Measurements from ENCODE around the gene SDHAF3.
"Not testable (repeated sequence)": the region's sequence is repeated elsewhere in the genome, so short reads cannot be mapped to it uniquely, and the experiment has no call there.

Gene SDHAF3

DNA sequence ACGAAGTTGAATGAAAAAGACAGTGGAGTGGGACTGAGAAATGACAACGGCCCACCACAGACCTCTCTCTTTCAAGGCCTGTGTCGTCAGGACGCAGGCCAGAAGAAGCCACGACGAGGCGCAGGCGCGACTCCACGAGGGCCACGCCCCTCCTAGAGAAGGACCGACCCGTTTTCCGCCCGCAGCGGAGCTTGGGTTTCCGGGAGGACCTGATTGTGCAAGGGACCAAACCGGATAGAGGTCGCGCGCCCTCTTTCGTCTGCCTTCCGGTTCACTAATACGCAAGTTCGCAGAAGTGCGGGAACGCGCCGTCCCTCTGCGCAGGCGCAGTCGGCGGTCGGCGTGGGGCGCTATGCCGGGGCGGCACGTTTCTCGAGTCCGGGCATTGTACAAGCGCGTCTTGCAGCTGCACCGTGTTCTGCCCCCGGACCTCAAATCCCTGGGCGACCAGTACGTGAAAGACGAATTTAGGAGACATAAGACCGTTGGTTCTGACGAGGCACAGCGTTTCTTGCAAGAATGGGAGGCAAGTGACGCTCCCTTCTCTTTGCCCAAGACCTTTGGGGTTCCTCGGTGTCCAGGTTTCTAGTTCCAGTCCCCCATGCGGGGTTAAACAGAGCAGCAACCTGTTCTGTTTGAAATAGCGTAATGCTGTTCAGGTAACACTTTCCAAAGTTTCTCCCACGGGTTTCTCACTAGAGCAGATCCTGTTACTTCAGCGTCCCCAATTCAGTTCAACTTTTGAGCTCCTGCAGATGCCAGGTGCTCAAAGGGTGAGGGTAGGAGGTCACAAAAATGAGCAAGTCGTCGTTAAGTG is at the start of gene SDHAF3:
SDHAF3 (plus strand) TSS at position 327 of the 817 bp plus-strand sequence; CDS start at position 353, 26 bp downstream.
- FAIRE-seq: peak; percentile 96

DNA sequence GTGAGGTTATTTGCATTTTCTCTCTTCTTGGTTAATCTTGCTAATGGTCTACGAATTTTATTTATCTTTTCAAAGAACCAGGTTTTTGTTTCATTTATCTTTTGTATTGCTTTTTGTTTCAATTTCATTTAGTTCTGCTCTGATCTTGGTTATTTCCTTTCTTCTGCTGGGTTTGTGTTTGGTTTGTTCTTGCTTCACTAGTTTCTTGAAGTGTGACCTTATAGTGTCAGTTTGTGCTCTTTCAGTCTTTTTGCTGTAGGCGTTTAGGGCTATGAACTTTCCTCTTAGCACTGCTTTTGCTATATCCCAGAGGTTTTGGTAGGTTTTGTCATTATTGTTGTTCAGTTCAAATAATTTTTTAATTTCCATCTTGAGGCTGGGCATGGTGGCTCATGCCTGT is 45.5 kb upstream of the SDHAF3 start:
- FAIRE-seq: not testable (repeated sequence)

DNA sequence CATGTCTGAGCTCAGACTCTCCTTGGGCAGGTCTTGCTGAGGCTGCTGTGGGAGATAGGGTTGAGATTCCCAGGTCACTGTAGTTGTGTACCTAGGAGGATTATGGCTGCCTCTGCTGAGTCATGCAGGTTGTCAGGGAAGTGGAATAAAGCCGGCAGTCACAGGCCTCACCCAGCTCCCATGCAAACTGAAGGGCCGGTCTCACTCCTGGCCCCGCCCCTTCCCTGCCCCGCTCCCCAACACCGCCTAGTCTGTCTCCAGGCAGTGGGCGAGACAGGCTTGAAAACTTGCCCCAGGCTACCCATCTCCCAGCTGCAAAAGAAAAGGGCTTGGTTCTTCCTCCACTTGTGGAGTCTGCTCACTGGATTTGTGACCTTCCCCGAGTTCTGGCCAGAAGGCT is 41.6 kb upstream of the SDHAF3 start:
- no peak for FAIRE-seq

DNA sequence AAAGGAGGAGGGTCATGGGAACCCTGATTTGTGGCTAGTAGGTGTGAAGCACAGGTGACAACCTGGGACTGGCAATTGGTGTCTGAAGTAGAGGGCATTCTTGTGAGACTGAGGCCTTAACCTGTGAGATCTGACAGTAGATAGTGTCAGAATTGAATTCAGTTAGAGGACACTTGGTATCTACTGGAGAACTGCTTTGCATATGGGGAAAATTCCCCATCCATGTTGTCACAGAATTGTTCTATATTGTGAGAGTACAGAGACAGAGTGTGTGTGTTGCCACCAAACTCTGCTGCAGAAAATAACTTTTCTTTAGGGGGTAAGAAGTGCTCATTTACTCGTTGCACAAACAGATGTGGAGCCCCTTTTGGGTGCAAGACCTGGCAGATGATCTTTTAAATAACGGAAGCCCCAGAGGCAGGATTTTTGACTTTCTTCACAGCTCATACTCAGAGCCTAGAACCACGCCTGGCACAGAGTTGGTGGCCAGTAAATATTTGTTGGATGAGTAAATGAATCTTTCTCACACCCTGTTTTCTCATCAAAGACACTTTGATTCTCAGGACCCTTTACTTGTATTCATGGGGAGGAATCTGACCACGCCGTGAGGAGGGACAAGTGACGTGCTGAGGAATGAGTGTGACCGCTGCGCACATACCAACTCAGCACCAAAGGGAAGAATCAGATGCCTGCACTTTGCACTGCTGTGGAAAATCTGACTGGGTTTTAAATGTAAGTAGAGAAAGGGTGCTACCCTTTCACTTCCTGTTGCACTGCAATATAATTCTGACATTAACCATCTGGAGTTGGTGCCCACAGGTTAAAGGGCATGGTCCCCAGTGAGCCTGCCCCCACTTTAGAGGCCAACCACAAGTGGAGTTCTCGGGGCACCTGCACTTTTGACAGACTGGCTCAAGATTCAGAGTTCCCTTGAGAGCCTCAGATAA is 39.2 kb upstream of the SDHAF3 start:
- no peak for FAIRE-seq

DNA sequence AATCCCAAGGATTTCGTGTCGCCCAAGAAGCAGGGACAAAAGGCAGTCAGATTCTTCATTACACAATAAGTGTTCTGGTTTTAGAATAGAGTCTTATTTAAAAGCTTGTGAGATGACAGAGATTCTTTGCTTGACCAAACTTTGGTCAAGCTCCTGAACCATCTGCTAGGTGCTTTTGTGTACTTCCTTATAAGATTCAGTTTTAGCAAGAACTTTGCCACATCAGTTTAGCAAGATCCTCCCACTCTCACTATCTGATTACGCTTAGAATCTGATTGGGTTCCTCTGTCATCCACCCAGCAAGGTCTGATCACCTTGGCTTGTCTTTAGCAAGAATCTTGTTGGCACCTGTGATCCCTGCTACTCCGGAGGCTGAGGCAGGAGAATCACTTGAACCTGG is 38.2 kb upstream of the SDHAF3 start:
- no peak for FAIRE-seq

DNA sequence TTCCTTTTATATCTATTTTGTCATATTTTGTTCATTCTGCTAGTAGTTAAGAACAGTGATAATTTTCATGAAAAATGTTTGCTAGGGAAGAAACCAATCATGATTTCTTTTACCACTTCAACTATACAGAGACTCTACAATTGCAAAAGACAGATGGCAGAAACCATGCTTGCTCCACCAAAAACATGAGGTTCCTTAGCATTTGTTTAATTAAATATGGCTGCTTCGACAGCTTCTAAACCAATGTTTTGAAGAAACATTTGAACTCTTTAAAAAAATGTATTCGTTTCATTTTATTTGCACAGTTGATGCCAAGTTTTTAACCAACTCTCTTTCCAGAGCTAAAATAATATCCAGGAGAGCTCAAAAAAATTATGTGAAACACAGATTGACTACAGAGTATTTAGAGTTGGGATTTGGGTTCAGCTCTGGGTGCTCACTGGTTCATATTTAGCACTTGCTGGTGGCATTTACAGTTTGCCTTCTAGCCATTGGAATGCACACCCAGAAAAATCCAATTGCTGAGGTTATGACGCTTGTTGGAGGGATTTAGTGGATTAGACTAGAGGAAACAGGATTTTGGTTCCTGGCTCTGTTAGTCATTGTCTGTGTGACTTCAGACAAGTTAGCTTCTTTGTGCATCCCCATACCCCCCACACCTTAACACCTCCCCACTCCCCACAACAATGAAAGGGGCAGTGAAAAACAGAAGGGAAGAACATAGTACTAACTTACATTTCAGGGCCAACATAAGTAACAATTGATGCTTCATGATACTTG is 35.8 kb upstream of the SDHAF3 start:
- FAIRE-seq: no peak

DNA sequence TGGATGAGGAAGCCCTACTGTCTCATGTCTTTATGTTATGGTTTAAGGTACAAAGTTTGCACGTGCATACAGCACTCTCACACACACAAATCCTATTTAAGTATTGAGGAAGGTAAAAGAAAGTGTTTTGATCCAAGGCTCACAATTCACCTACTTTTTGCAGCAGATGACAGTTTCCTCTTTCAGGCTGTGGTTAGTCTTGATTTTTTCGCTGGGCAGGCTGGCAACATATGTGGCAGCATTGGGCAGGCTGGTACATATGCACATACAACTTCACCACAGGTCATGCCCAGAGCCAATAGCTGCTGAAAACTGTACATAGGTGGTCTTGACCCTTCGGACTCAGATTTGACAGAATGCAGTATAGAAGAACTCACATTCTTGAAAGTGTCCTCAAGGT is 29.1 kb upstream of the SDHAF3 start:
- FAIRE-seq: no peak

DNA sequence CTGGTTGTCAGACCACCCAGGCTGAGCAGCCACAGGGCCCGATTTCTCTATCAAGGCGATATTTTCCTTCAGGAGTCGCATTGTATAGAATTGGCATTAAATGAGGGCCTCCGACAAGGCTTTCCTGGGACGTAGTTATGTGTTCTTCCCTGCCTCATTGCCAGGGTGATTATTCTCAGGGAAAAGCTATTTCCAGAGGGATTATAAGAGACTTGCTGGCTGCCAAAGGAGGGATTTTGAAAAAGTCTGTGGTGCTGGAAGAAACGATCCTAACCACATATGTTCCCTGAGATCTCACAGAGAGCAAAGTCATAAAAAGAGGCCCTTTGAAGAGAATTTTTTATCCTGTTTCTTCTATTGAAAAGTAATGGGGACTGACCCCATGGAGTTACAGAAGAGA is 27.7 kb upstream of the SDHAF3 start:
- no peak for FAIRE-seq

DNA sequence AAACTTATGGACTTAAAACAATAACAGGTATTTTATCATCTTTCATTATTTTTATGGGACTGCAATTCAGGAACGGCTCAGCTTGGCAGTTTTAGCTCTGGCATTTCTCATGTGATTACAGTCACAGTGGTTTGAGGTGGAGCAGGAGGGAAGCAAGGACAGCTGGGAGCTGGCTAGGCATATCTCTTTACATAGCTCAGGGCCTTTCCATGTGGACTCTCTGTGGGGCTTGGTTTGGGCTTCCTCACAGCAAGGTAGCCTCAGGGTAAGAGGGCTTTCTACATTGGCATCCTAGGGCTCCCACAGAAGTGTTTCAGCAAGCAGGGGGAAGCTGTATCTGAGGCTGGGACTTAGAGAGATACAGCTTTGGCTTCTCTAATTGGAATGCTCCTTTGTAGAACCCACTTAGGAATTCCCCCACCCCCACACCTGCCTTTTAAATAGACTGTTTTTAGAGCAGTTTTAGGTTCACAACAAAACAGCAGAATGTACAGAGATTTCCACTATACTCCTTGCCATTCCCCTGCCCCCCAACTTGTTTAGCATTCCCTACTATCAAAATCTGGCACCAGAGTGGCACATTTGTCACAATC is 26.6 kb upstream of the SDHAF3 start:
- FAIRE-seq: no peak

DNA sequence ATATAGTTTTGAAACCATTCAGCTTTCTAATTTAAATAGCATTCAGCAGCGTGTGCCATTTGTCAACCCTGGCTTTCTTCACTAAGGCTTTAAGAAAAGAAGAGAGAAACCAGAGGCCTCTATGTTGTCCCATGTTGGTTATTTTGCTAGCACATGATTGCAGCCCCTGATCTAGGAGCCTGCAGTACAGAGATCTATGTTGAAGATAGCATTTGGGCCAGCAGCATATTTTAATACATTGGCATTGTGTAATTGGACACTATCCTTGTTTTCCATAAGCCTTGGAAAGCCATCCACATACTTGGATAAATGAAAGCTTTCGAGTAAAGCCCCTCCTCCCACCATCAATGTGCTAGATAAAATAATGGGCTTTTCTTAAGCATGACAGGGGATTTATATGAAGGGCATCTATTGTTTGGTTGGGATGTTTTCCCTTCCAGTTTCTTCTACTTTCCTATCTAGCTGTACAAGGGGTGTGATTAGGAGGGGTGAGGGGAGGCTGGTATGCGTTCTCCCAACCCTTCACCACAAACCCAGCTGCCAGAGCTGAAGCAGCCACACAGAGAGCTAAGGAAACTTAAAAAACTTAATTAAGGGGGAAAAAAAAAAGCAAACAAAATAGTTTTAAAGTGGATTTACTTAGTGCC is 23.1 kb upstream of the SDHAF3 start:
- FAIRE-seq: no peak

DNA sequence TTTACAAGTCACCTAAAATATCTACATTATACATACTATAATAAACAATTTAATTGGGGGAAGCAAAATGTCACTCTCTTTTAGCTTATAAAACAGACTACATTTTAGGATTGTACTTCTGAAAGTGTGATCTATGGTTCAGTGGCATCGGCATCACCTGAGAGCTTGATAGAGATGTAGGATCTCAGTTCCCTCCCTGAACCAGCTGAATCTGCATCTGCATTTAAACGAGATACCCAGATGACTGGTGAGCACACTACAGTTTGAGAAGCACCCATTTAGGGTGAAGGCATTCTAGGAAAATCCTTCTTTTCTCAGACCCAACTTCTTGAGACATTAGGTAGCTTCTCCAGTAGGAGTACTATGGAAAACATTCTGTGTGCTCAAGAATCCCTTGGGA is 21.5 kb upstream of the SDHAF3 start:
- no peak for FAIRE-seq

DNA sequence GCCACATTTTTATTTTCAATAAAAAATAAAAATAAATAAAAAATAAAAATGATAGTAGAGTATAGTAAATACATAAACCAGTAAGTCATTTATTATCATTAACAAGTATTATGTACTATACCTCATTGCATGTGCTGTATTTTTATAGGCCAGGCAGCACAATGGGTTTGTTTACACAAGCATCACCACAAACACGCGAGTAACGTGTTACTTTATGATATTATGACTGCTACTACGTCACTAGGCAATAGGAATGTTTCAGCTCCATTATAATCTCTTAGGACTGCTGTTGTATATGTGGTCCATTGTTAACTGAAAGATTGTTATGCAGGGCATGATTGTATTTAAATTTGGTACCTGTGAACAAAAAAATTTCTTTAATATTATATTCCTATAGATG is 20.8 kb upstream of the SDHAF3 start:
- no peak for FAIRE-seq

DNA sequence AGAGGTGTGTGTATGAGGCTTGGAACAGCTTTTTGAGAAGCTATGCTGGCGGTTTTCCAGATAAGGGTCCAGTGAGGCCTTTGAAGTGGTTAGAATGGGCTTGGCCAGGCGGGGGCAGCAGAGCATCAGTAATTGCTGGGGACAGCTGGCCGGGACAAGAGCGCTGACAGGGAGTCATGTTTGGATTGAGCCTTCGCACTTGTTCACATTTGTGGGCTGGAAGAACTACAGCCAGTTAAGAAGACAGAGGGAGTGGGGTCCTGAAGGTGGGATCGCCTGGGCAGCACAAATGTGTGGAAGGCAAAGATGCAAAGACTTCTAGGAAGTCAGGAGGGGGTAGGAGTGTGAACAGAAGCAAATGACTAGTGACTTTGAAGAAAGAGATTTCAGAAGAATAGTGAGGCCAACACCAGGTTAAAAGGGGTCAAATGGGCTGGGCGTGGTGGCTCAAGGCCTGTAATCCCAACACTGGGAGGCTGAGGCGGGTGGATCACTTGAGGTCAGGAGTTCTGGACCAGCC is 12.7 kb upstream of the SDHAF3 start:
- no peak for FAIRE-seq

DNA sequence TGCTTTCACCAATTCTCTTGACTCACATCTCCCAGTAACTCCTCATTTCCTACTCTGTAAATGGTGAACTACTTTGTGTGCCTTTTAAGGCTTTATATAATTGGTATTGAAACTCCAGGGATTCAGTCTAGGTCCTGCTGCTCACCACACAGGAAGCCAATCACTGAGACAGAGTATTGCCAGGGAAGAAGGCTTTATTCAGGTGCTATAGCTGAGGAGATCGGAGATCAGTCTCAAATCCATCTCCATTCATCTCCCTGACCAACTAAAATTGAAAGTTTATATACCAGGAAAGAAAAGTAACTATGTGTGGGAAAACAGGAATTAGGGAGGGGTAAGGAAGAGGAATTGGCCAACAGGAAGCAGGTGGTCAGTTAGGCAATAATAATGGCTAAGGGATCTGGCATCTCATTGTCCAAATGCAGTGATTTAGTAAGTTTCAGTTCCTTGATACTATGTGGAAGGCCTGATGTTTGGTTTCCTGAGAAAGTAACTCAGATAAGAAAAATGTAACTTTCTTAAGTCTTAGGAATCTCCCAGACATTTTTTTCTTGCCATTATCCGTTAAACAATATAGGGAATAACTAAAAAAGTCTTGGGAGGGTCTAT is 10.2 kb upstream of the SDHAF3 start:
- no peak for FAIRE-seq

DNA sequence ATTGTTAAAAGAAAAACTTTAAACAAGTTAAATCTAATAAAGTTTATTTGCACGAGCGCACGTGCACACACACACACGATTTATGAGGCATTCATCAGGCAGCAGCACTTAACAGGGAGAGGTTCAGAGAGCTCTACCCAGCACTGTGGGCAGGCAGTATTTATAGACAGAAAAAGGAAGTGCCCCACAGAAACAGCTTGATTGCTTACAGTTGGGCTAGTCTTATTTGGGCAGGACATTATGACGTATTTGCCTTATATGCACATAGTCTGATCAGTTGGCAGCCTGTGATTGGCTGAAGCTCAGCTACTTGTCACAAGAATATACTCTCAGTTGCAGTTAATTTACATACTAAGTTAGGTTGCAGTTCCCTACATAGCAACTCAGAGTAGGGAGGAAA is 1.2 kb upstream of the SDHAF3 start:
- no peak for FAIRE-seq

DNA sequence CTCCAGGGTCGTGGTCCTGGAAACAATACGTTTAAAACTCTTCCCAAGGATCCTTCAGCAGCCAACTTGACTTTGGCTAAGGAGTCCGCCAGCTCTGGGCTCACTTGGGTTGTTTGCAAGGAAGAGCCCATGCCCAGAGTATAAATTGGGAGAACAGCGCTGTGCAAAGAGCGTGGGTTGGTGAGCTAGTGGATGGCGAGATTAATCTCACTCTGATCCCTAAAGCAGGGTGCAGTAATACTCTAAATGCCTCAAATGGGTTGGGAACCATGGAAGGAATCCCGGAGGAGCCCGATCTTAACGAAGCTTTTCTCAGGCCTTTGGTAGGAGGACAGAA is 495 bp upstream of the SDHAF3 start:
- no peak for FAIRE-seq

DNA sequence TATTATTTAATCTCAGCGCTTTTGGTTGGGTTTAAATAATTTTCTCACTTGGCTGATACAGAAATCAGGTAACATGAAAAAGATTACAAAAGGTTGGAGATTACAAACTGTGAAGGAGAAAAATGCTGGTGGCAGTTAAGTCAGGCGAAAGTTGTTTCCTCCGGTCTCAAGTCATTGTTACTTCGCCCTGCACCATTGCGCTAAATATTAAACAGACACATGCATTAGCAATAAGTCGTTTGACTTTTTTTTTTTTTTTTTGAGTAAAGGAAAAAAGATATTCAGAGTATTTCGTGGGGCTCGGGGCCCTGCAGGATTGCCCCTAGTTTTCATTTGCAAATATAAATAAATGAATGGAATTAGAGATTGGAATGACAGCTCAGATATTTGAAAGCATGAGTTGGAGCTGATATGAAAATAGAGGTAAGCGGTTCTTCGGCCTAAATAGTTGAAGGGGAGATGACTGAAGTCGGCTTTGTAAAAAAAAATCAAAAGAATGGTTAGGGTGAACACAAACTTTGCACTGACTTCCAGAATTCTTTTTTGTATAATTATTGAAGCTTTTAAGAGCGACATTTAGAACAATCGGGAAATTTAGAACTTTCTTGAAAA is 914 bp downstream of the SDHAF3 start:
- no peak for FAIRE-seq

DNA sequence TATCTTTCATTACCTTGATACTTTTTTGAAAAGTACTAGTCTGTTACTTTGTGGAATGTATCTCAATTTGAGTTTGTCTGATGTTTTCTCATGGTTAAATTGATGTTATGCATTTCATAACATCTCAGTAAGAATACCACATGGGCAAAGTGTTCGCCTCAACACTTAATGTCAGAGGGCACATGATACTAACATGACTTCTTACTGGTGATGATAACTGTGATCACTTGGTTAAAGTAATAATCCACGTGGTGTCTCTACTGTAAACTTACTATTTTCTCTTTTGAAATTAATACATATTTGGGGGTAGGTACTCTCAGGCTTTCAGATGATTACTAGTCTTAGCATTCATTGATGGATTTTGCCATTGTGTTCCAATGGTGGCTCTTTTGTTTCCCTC is 2.2 kb downstream of the SDHAF3 start:
- FAIRE-seq: no peak

DNA sequence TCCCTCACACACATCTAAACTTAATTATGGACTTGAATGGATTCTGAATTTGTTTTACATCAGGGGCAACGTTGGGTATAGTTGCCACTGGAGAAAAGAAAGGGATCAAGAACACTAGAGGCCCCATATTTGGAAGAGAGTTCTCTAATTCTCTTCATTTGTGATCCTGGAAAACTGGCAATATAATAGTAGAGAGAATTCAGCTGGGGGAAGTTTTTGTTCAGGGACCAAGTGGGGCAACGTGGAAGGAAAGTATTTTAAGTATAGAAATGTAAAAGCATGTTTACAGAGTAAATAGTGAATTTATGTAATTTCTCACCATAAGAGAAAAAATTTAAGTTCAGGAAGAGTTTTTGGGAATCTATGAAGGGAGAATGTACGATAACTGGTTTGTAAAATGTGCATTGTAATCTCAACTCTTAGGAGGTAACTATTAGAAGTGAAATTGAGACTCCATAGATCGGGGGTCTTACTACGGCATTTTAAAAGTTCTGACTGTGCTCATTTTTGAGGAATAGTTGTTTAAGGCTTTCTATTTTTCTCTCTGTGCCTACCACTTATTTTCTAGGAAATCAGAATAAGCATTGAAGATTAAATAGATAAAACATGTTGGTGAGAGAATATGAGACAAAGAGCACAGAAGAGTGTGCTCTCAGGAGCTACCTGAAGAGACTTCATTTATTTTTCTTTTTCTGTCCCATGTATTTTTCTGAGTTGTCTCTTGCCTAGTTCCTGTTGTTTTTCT is 3.4 kb downstream of the SDHAF3 start:
- no peak for FAIRE-seq

DNA sequence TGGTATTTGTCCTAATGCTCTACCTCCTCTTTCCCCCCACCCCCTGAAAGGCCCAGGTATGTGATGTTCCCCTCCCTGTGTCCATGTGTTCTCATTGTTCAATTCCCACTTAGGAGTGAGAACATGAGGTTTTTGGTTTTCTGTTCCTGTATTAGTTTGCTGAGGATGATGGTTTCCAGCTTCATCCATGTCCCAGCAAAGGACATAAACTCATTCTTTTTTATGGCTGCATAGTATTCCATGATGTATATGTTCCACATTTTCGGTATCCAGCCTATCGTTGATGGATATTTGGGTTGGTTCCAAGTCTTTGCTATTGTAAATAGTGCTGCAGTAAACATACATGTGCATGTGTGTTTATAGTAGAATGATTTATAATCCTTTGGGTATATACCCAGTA is 5.6 kb downstream of the SDHAF3 start:
- FAIRE-seq: not testable (repeated sequence)
